ENCODE measurements around the gene HAUS1.
"Not testable (repeated sequence)": the region's sequence is repeated elsewhere in the genome, so short reads cannot be mapped to it uniquely, and the experiment has no call there.

Gene HAUS1

GRCh38 chr18:46104128-46104911 lies at the start of gene HAUS1:
Gene HAUS1 (plus strand): TSS chr18:46104385. CDS start chr18:46104412, 27 bp downstream.
- DNase-seq = peak; percentile 89

GRCh38 chr18:46054956-46055837 lies 49.0 kb upstream of the HAUS1 start:
- DNase-seq = no peak

- DNase-seq = no peak
Measured at GRCh38 chr18:46055838-46056230, 48.4 kb upstream of the HAUS1 start.

GRCh38 chr18:46060359-46060841 lies 43.8 kb upstream of the HAUS1 start:
- no peak for DNase-seq

GRCh38 chr18:46061387-46061786 lies 42.8 kb upstream of the HAUS1 start:
- DNase-seq = no peak

GRCh38 chr18:46061796-46062195 lies 42.4 kb upstream of the HAUS1 start:
- no peak for DNase-seq

GRCh38 chr18:46062781-46063180 lies 41.4 kb upstream of the HAUS1 start:
- no peak for DNase-seq

GRCh38 chr18:46067438-46068007 lies 36.7 kb upstream of the HAUS1 start:
- no peak for DNase-seq

- DNase-seq = no peak
Measured at GRCh38 chr18:46068763-46069162, 35.4 kb upstream of the HAUS1 start.

- DNase-seq = no peak
Measured at GRCh38 chr18:46069524-46069923, 34.7 kb upstream of the HAUS1 start.

- no peak for DNase-seq
Measured at GRCh38 chr18:46070232-46070631, 34.0 kb upstream of the HAUS1 start.

GRCh38 chr18:46070815-46071652 lies 33.2 kb upstream of the HAUS1 start:
- DNase-seq = no peak

- peak; percentile 43 for DNase-seq
Measured at GRCh38 chr18:46071653-46072375, 32.4 kb upstream of the HAUS1 start, which contains the start of gene PSTPIP2. Gene PSTPIP2 (minus strand): TSS chr18:46072260. CDS start chr18:46072188, 72 bp downstream.

GRCh38 chr18:46072376-46072867 lies 31.8 kb upstream of the HAUS1 start:
- DNase-seq = no peak

- DNase-seq = no peak
Measured at GRCh38 chr18:46072959-46073358, 31.2 kb upstream of the HAUS1 start.

- DNase-seq = no peak
Measured at GRCh38 chr18:46073474-46074331, 30.5 kb upstream of the HAUS1 start.

GRCh38 chr18:46079336-46079735 lies 24.8 kb upstream of the HAUS1 start:
- no peak for DNase-seq

GRCh38 chr18:46080156-46080555 lies 24.0 kb upstream of the HAUS1 start:
- no peak for DNase-seq

- no peak for DNase-seq
Measured at GRCh38 chr18:46084431-46084830, 19.8 kb upstream of the HAUS1 start.

- not testable (repeated sequence) for DNase-seq
Measured at GRCh38 chr18:46088501-46088900, 15.7 kb upstream of the HAUS1 start.

Measured in NCI-H1048 (cell line).